Measurements from ENCODE around the gene DPP6.

Gene DPP6

GRCh38 chr7:154817224-154817896 is 765.2 kb downstream of the DPP6 start:
- no peak for DNase-seq (ENCODE audit: low spot score)

DNA sequence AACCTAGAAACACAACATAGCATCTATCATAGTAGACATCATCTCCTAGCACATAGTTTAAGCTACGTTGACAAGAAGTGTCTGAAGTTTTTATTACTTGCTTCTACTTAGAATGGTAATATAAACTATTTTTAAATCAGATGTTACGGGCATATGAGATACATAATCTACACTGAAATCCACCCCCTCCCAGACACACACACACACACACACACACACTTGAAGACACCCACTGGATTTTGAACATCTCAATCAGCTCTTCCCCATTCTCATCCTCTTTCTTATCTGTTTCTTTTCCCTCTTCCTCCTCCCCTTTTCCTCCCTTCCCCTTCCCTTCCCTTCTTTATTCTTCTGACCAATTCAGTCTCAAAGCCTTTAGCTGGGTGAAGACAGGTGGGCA is 774.8 kb downstream of the DPP6 start:
- DNase-seq (ENCODE audit: low spot score), result no peak

DNA sequence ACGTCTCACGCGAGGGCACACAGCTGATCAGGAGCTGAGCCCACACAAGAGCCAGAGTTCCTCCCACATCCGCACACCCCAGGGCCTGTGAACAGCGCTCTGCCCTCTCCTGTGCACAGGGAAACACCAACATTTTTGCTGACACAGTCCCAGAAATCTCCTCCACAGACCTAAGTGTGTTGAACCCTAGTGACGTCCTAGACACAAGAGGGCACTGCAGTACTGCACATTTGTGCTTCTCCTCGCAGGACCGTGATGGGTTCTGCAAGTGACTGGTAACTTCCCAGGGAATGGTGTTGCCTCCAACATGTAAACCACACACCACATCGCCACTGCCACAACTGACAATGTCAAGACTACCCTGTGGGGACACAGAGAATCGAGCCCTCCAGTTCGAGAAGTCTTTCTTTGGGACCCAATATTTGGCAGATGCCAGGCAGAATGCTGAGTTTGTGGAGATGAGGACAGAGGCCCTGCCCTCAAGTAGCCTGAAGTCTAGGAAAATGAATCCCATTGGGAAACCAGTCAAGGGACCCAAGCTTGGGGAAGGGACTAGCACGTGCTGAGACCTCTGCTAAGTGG is 780.5 kb downstream of the DPP6 start:
- no peak for DNase-seq (ENCODE audit: low spot score)

GRCh38 chr7:154836021-154836448 is 783.8 kb downstream of the DPP6 start:
- no peak for DNase-seq (ENCODE audit: low spot score)

- DNase-seq (ENCODE audit: low spot score), result no peak
Measured at GRCh38 chr7:154837087-154837486, 784.9 kb downstream of the DPP6 start.

DNA sequence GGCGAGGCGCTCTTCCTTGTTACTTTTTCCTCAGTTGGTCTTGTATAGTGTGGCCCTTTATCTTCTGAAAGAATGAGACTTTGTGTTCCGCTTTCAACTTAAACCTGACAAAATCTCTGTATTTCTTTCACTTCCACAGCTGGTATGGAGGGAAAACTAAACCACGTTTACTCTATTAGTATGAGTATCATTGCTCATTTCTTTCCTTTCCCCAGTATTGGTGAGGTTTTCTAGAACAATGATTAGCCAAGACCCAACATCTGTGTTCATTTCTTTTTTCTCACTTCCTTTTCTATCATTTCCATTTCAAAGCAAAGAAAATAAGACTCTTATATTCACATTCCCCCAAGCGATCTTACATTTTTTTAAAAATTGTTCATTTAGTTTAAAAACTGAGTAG is 785.4 kb downstream of the DPP6 start:
- DNase-seq (ENCODE audit: low spot score), result no peak

GRCh38 chr7:154840086-154840485 is 787.9 kb downstream of the DPP6 start:
- DNase-seq (ENCODE audit: low spot score), result no peak

DNA sequence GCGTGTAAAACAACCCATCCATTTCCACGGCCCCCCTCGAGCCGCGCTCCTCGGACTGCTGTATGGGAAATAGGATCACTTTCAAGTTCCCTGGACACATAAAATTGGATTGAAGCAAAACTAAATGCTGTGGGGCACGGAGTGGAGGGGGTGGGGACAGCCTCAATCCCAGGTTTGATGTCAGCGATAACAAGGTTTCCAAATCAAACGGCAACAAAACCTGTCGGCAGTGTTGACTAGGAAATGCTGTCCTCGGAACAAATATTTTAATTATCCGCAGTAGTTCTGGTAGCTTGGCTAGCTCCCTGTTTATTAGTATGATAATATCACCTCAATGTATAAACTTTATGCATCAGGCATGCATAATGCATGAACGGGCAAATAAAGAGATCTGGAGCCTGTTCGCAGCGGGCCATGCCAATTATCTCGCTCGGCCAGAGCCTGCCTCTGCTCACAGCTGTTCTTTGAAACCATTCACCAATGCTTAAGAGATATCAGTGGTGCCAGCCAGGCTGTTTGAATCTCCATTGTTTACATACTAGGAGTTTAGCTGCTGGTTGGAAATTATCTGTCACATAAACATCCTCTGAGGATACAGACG is 789.6 kb downstream of the DPP6 start:
- DNase-seq (ENCODE audit: low spot score), result no peak

DNA sequence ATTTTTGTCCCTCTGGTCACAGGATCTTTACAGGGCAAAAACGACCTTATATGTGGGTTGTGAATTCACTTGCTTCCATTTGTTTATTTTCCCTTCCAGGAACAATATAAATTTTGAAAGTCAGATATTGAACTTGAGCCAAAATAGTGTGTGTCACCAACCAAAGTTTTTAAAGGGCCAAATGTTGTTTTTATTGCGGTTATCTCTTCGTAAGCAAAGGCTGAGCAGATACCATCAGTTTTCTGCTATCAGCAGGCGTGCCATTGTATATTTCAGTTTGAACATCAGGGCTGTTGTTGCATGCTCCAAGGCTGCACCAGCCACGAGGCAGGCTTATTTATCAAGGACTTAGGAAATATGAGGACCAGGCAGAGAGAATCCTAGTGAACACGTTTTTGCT is 790.4 kb downstream of the DPP6 start:
- no peak for DNase-seq (ENCODE audit: low spot score)

DNA sequence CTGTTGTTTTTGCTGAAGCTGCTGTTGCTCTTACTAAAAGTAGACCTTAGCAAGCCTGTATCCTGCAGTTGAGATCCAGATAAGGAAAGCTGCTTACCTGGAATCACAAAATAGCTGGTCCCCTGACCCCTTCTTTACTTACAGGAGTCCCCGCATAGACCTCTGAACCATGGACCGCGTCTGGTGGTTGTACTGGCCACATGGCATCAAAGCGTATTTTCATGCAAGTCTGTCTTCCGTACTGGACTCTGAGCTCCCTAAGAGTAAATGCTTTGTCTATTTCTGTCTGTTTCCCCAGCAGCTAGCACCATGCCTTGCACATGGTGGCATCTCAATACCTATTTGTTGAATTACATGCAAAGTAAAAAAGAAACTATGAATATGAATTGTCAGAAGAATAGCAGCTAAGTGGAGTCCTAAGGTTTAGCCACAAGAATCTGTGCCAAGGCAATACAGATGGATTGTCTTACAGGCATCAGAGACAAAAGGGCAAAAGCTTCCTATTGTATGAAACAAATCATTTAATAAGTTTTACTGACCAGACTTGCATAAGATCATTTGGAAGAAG is 791.6 kb downstream of the DPP6 start:
- no peak for DNase-seq (ENCODE audit: low spot score)

DNA sequence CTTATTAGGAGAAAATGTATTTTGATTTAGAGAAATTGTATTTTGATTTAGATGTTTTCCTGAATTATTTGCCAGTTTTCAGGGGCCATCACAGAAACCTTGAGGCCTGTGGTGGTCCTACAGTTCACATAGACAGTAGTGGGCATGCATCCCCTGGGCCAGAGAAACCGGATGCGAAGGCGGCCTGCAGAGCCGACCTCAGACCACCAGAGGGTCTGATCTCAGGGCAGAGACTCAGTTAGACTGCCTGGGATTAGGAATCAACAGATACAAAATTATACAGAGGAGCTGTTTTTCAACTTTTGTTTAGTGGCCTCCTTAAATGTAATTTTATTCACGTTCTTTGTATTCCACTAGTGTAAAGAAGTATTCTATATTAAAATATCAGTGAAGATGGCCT is 792.3 kb downstream of the DPP6 start:
- no peak for DNase-seq (ENCODE audit: low spot score)

- DNase-seq (ENCODE audit: low spot score), result no peak
Measured at GRCh38 chr7:154844955-154845354, 792.8 kb downstream of the DPP6 start.

- DNase-seq (ENCODE audit: low spot score), result no peak
Measured at GRCh38 chr7:154848464-154848863, 796.3 kb downstream of the DPP6 start.

DNA sequence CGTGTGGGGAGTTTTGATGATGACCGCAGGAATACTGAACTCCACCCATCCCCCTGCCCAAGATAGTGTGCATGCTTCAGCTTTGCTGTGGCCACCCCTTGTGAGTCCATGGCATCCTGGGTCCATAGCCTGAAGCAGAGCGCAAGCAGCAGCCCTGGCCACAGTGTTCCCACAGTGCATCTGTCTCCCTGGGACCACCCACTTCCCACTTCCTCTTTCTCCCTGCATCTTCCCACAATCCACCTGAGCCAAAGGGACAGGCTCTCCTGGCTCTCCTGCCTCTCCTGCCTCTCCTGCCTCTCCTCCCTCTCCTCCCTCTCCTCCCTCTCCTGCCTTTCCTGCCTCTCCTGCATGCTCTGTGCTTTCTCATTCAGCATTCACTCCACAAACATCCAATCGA is 800.0 kb downstream of the DPP6 start:
- no peak for DNase-seq (ENCODE audit: low spot score)

GRCh38 chr7:154853063-154853726 is 801.0 kb downstream of the DPP6 start:
- DNase-seq (ENCODE audit: low spot score), result no peak

DNA sequence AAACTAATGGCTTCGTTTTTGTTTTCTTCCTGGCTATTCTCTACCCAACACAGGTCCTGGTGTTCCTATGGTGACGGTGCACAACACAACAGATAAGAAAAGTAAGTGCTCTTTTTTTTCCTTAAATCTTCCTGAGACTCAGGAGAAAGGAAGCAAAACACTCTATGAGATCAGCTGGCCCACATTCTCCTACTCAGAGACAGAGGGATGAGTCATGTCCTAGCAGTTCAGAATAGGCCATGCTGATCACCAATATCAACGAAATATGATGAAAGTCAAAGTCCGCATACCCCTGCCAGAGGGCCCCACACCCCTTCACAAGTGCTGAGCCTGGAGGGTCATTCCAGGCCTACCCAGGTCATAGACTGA is 801.5 kb downstream of the DPP6 start:
- no peak for DNase-seq (ENCODE audit: low spot score)

DNA sequence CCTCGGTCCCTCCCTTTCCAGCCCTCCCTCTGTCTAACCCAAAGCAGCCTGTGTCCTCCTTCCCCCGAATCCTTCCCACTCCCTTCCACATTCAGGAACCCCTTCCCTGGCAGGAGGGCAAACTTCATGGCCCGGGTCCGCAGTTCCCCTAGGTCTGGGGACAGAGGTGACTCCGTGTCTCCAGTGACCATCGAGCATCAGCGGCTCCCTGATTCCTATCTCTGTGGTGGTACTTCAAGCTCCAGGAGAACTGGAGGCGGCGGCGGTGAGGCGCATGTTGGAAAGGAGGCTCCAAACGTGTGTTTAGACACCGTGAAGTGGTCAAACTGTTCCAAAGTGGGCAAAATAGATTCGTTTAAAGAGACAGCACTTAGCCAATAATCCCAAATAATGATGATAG is 802.6 kb downstream of the DPP6 start:
- no peak for DNase-seq (ENCODE audit: low spot score)

DNA sequence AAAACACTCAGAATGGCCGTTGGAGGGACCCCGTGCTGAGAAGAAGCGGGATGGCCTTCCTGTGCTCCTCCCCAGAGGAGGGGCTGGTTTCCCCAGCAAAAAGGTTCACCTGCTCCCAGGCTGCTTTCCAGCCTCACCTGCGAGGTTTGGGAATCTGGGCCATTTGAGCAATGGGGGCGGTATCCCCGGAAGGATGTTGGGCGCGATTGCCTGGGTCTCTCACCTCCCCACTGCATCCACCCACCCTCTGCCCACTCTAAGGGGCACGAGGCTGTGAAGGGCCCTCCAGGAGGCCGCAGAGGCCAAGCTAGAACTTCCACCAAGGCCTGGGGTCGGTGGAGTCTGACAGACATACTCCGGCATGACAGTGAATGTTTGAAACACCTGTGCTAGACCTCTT is 803.2 kb downstream of the DPP6 start:
- DNase-seq (ENCODE audit: low spot score), result no peak

- no peak for DNase-seq (ENCODE audit: low spot score)
Measured at GRCh38 chr7:154856733-154857132, 804.5 kb downstream of the DPP6 start.

DNA sequence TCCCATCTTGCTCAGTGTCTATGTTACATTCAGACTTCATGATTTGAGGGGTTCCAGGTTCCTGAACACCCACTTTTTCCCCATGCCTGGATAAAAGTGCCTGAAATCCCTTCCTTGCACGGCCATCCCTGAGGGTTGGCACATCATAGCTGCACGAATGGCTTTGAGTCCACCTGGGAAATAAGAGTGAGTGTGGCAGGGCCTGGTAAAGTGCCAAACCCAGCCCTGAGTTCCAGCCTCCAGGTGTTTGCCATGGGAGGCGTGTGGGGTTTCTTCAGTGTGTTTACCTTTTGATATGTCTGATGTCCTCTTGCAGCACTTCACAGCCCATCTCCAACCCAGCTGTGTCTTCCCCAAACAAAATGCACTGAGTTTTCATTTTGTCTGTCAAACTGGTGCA is 805.0 kb downstream of the DPP6 start:
- DNase-seq (ENCODE audit: low spot score), result no peak

DNA sequence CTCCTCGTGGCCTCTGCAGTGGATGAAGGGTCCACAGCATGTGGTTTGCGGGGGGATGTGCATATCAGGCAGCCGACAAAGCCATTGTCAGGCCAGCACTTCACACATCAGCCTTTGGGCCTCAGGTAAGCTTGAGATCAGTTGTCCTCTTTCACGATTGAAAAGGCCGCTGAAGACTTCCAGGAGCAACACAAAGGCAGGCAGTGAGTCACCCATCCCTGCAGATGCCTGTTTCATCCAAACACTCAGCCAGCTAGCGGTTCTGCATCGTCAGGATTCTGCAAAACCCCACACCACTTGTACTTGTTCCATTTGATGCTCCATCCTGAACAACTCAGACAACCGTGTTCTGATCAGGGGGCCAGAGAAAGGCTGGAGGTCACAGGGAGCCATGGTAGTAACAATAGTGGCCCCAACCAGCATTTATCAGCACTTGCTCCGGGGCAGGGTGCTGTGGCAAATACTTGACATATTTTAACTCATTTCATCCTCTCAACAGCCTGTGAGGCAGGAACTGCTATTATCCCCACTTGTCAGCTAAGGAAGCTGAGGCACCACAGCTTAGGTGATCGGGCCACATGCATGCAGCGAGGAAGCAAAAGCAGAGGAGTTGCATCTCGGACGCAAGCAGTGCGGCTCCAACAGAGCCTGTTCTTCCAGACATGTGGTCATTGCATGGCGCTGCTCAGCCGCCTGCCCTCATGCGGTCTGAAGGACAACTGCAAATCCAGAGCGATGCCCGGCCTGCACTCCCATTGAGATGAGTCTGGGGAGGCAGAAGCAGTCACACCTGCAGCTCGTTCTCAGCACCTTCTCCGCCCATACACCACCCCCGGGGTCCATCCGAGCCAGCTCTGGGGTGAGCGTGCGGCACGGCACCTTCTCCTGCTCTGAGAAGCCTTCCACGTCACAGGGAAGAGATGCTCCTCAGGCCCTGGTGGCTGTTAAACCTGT is 805.8 kb downstream of the DPP6 start:
- DNase-seq (ENCODE audit: low spot score), result no peak
